ENCODE data around the gene KCNMA1. TPM values are rescaled to one million over a fixed set of nuclear protein-coding genes. Genes with fewer than 3 reads are reported as not detected.
"Not testable (repeated sequence)": the region's sequence is repeated elsewhere in the genome, so short reads cannot be mapped to it uniquely, and the experiment has no call there.

Gene KCNMA1
- total RNA-seq, 1 experiment from 2014 or later = 0.49 TPM

GRCh38 chr10:77520290-77520689 is 117.3 kb downstream of the KCNMA1 start:
- ATAC-seq = no peak
- 0 out of 6 replicates have a peak, but pooled peaks of 2 of the 3 experiments have one; percentile 3 to 23 for TF ChIP-seq CTCF (IDR thresholded peaks at IDR 0.05 in 2 of 3, conservative IDR thresholded peaks at IDR 0.05 in 1 of 3; ENCODE audit: borderline replicate concordance in 1 of 3, insufficient read depth in 1 of 3, low read depth in 2 of 3, low read length in 2 of 3)
- no peak for TF ChIP-seq EZH2 (IDR thresholded peaks at IDR 0.05)
- no peak for TF ChIP-seq SRF (IDR thresholded peaks at IDR 0.05; ENCODE audit: low read depth)
- TF ChIP-seq RAD21 (IDR thresholded peaks at IDR 0.05; ENCODE audit: low read depth) = peak; percentile 60
- no peak for TF ChIP-seq FOSL1 (IDR thresholded peaks at IDR 0.05; ENCODE audit: low read depth)
- ChIA-PET RAD21 (ENCODE audit: low non-redundant PET in 1 of 2, low total read pairs in 2 of 2, uncharacterized antibody in 2 of 2, unreplicated experiment in 2 of 2) (no interaction called here), POLR2A (no interaction called here), CTCF (no interaction called here)
- H3K27me3 ChIP-seq (ENCODE audit: insufficient read depth, low read length) = no peaks in the 10 kb centered on the region
- no peaks in the 10 kb centered on the region for H3K79me2 ChIP-seq (ENCODE audit: insufficient read depth, low read length)
- no peaks in the 10 kb centered on the region for H3K9me3 ChIP-seq (ENCODE audit: control insufficient read depth in 1 of 2, insufficient read depth in 1 of 2, low read depth in 1 of 2, low read length in 2 of 2)
- H4K20me1 ChIP-seq (ENCODE audit: insufficient read depth) = no peaks in the 10 kb centered on the region
- H3K9me2 ChIP-seq (ENCODE audit: insufficient read depth) = no peaks in the 10 kb centered on the region
- H3K4me1 ChIP-seq (ENCODE audit: control insufficient read depth in 1 of 2, insufficient read depth in 2 of 2, low read length in 2 of 2) = peaks cover 0 to 14% of the 10 kb centered on the region in 2 experiments; a peak in 3 of 4 replicates
- no peak overlapping the region for H3K4me3 ChIP-seq (replicated peaks in 1 of 2; ENCODE audit: low read depth in 1 of 2, low read length in 2 of 2)
- H3K27ac ChIP-seq (ENCODE audit: low read depth, low read length) = no peak overlapping the region
- intact Hi-C loops (cut with micrococcal nuclease) = no loop called here
- no peak overlapping the region for H3K9ac ChIP-seq (ENCODE audit: low read length)
- H3K36me3 ChIP-seq (ENCODE audit: control insufficient read depth in 1 of 2, insufficient read depth in 2 of 2, low read length in 2 of 2) = no peaks in the 10 kb centered on the region
- BruUV-seq (replicated peaks) = no TSS peak
- no peak for DNase-seq (ENCODE audit: low read depth, low spot score)
- H3K4me2 ChIP-seq (ENCODE audit: low read length) = no peak overlapping the region
- no peak overlapping the region for H2AFZ ChIP-seq (ENCODE audit: low read depth, low read length, poor library complexity, severe bottlenecking)

GRCh38 chr10:77519791-77520190 is 117.8 kb downstream of the KCNMA1 start:
- POLR2A ChIA-PET; H3K9ac ChIP-seq (ENCODE audit: low read length); RAD21 ChIA-PET (ENCODE audit: low non-redundant PET in 1 of 2, low total read pairs in 2 of 2, uncharacterized antibody in 2 of 2, unreplicated experiment in 2 of 2); H2AFZ ChIP-seq (ENCODE audit: low read depth, low read length, poor library complexity, severe bottlenecking); H3K9me3 ChIP-seq (ENCODE audit: control insufficient read depth in 1 of 2, insufficient read depth in 1 of 2, low read depth in 1 of 2, low read length in 2 of 2); H3K4me3 ChIP-seq (replicated peaks in 1 of 2; ENCODE audit: low read depth in 1 of 2, low read length in 2 of 2); H3K36me3 ChIP-seq (ENCODE audit: control insufficient read depth in 1 of 2, insufficient read depth in 2 of 2, low read length in 2 of 2); intact Hi-C loops (cut with micrococcal nuclease); H3K9me2 ChIP-seq (ENCODE audit: insufficient read depth); H4K20me1 ChIP-seq (ENCODE audit: insufficient read depth); H3K27me3 ChIP-seq (ENCODE audit: insufficient read depth, low read length); H3K27ac ChIP-seq (ENCODE audit: low read depth, low read length); CTCF ChIA-PET; DNase-seq (ENCODE audit: low read depth, low spot score); H3K4me2 ChIP-seq (ENCODE audit: low read length); H3K79me2 ChIP-seq (ENCODE audit: insufficient read depth, low read length); BruUV-seq (replicated peaks); ATAC-seq: not testable (repeated sequence)
- peaks cover under 1 to 18% of the 10 kb centered on the region in 2 experiments; a peak in 3 of 4 replicates for H3K4me1 ChIP-seq (ENCODE audit: control insufficient read depth in 1 of 2, insufficient read depth in 2 of 2, low read length in 2 of 2)

Data from HCT116 (cell line).